NCI-H345 treated with DMSO at 0.1 percent for 48 hours (cell line): Measurements from ENCODE around the gene WHAMM.
"Not testable (repeated sequence)": the region's sequence is repeated elsewhere in the genome, so short reads cannot be mapped to it uniquely, and the experiment has no call there.

Experiments used
- DNase-seq: peaks from one replicate; lab custom pipeline; 2025; ENCODE audit not compliant: unreplicated experiment; lab: John Stamatoyannopoulos, UW

WHAMM gene, protein sequence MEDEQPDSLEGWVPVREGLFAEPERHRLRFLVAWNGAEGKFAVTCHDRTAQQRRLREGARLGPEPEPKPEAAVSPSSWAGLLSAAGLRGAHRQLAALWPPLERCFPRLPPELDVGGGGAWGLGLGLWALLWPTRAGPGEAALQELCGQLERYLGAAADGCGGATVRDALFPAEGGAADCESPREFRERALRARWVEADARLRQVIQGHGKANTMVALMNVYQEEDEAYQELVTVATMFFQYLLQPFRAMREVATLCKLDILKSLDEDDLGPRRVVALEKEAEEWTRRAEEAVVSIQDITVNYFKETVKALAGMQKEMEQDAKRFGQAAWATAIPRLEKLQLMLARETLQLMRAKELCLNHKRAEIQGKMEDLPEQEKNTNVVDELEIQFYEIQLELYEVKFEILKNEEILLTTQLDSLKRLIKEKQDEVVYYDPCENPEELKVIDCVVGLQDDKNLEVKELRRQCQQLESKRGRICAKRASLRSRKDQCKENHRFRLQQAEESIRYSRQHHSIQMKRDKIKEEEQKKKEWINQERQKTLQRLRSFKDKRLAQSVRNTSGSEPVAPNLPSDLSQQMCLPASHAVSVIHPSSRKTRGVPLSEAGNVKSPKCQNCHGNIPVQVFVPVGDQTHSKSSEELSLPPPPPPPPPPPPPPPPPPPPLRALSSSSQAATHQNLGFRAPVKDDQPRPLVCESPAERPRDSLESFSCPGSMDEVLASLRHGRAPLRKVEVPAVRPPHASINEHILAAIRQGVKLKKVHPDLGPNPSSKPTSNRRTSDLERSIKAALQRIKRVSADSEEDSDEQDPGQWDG

DNA sequence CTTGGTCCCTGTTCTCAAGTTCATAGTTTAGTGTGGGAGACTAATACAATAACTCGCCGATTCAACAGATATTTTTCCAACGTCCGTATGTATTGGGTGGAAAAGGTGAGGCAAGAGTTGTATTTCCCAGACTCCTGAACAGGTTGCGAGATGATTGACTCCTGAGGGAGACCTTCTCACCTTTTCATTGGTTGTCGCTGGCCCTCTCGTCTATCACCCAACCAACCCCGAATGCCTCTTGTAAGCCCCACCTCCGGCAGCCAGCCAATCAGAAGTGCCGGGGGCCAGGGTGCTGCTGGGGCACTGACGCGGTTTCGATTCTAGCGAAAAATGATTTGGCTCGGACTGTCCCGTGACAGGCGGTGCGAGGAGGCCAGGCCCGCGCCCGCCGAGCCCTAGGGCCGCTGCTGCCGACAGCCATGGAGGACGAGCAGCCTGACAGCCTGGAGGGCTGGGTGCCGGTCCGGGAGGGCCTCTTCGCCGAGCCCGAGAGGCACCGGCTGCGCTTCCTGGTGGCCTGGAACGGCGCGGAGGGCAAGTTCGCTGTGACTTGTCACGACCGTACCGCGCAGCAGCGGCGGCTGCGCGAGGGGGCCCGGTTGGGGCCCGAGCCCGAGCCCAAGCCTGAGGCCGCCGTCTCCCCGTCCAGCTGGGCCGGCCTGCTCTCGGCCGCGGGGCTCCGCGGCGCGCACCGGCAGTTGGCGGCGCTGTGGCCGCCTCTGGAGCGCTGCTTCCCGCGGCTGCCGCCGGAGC, at the start of gene WHAMM:
Gene WHAMM, plus strand, starts transcription at position 321 of the 753 bp plus-strand sequence. Its CDS starts 99 bp downstream, at position 420.
- DNase-seq: peak; percentile 73

DNA sequence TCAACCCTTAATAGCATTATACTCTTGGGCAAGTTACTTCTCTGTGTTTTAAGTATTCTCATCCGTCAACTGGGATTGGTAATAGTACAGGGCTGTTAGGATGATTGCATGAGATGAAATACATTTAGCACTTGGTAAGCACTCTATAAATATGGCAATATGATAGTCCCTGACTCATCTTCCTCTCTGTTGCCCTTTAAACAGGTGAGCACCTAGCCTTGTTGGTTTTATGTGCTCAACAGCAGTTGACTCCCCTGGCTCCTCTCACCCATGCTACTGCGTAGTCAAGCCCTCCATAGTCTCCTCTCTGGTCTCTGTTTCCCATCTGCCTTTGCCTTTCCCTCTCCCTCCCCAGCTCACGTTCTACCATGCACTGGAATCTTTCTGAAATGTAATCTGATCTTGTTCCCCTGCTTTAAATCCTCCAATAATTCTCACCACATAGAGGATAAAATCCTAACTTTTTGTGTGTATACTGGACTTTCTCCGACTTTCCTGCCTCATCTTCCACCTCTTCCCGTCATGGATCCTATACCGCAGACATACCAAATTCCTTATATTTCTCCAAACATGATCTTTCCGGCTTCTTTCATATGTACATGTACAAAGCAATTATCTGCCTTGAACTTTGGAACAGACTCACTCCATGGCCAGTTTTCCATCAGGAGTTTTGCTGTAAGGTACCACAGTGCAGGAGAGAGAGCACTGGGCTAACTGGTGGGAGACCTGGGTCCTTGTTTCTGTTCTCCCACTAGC, 45.9 kb upstream of the WHAMM start:
- DNase-seq: no peak

DNA sequence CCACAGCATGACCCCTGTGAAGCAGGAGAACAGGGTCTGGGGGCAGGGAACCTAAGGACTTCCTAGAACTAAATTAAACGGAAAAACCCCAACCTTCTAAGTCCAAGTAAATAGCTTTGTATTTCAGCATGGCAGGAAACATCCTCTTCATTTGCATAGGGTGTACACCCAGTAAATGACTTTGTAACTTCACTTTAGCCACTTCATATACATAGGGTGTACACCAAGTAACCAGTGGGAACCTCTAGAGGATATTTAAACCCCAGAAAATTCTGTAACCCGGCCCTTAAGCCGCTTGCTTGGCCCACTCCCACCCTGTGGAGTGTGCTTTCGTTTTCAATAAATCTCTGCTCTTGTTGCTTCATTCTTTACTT, 45.3 kb upstream of the WHAMM start:
- DNase-seq: no peak

DNA sequence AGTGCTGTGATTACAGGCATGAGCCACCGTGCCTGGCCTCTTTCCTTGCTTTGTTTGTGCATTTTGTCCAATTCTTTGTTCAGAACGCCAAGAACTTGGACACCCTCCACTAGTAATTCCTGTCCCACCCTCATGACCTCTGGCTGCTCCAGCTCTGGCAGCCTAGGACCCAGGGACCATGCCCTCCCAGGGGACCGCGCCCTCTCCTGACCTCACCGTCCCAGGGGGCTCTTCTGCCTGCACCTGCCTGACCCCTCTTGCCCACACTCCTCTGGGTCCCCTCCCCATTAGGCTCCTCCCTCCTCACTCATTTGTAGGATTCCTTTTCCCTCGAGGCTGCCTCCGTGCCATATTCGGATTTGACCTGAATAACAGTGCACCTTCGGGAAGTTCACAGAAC, 44.7 kb upstream of the WHAMM start:
- DNase-seq: no peak

DNA sequence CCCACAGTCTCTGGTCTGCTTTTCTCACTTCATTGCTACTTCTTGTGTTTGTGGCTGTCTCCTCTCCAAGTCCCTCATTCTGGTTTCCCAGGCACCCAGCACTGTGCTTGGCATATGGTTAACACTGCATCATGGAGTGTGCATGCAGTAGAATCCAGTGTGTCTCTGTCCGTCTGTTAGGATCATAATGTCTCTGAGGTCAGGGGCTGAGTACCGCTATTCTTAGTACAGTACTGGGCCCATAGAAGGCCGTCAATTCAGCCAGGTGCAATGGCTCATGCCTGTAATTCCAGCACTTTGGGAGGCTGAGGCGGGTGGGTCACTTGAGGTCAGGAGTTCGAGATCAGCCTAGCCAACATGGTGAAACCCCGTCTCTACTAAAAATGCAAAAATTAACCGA, 43.2 kb upstream of the WHAMM start:
- DNase-seq: not testable (repeated sequence)

DNA sequence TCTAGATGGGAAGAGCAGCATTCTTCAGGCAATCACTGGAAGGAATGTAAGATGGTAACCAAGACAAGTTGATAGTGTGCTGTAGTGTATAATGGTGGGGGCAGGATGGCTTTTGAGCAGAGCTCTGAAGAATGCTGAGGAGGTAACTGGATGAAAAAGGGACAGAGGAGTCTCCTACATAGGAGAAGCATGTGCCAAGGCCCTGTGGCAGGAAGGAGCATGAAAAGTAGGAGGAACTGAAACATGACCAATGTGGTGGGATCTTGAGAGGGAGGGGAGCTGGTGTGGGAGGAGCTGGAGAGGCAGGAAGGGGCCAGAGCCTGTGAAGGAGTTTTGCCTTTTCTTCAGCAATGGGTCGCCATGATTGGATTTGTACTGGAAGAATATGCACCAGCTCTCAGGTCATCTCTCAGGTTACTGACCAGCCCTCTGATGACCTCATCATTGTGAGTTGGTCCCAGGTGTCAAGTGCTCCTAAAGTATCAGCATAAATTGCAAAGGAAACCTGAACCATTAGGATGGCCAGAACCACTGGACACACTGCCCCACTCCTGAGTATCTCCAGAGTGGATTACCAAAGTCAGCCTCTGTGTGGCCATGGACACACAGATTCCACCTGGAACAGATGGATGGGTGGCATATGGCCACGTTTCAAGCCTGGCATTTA, 42.1 kb upstream of the WHAMM start:
- DNase-seq: no peak

DNA sequence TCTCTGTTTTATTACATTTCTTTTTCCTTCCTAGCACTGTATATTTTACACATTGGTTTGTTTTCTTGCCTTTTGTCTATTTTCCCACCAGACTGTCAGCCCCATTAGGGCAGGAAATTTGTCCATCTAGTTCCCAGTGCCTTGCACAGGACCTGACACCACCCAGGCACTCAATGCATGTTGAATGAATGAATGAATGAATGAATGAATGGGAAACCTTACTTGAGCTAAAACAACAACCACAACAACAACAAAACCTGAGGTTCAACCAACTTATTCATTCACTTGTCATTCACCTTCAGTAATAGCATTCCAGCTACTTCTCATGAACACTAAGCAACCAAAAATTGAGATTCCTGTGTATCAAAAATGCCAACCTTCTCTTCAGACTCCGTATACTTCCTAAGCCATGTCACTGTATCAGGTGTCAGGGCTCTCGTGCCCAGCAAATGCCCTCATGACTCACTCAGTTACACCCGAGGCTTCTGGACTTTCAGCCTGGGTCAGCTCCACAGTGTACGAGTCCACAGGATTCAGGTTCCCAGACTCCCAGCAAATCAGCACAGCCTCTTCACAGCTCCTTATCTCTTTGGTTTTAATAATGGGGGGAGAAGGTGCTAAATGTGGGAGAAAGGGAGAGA, 40.9 kb upstream of the WHAMM start:
- DNase-seq: no peak

DNA sequence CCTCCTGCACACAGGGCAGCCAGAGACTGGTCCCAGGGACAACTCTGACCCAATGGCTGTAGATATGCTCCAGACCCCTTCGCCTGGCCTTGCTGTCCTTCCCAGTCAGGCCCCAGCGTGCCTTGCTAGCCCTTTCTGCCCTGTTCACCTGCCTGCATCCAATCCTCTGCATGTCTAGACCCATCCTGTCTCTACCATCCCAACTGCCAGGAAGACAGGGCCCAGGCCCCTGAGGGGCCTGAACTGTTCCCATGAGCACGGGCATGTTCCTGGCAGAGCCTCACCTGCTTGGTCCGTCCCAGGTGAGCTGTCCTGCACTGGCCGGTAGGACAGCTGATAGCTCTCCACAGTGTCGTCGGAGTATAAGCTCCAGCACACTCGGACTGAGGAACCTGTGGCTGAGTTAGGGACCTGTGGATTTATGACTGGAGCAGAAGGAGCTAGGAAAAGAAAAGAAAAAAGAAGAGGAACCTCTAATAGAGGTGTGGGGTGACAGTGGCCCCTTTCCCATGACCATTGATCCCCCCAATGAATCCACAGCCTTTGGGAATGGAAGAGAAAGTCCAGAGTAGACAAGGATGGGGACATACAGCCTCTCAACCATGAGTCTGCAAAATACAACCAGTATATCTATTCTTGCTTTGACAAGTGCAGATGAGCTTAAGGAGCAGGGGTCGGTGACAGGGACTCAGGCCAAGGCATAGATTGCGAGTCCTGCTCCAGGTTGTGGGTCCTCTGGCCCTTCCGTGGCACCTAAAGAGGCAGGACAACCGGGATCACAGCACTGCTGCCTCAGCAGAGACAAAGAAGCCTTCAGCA, 37.4 kb upstream of the WHAMM start:
- DNase-seq: no peak

DNA sequence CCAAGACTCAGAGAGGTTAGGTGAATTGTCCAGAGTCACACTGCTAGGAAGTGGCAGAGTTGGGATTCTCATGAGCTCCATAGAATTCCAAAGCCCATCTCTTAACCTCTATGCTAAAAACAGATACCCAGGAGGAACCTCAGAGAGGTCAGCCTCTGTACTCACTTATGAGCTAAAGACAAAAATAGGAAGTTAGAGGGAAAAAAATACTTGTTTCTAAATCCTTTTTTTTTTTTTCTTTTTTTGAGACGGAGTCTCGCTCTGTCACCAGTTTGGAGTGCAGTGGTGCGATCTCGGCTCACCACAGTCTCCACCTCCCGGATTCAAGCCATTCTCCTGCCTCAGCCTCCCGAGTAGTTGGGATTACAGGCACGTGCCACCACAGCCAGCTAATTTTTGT, 34.9 kb upstream of the WHAMM start:
- DNase-seq: no peak

DNA sequence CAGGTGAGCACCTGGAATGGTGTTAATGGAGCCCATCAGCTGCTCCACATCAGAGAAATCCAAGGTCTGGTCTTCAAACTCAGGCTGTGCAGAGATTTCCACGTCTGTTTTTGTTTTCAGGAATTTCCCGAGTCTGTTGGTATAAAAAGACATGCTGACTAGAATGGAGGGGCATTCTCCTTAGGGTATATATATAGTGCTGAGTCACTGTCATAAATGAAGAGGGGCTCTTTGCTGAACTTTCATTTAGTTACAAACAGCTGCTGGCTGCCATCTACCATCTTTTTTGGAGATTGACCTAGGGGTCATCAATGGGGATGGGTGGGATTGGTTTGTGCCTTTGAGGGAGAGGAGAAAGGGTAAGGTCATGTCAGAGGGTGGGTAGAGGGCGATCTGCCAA, 30.7 kb upstream of the WHAMM start:
- DNase-seq: no peak

DNA sequence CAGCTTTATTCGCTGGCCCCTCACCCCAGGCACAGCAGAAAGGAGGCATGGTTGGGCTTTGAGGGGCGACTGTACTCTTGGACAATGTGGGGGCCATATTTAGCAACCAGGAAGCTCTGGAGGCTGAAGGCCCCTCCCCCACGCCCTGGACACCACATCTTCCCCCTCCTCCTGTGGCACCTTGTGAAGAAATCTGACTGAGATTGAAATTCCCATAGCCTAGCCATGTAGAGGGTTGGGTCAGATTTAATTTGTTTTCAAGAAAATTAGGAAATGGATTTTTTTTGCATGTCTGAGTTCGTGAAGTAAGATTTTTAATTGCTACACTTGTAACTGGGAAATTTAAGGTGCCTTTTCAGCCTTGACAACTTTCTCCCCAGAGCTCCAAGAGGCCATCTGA, 28.1 kb upstream of the WHAMM start:
- no peak for DNase-seq

DNA sequence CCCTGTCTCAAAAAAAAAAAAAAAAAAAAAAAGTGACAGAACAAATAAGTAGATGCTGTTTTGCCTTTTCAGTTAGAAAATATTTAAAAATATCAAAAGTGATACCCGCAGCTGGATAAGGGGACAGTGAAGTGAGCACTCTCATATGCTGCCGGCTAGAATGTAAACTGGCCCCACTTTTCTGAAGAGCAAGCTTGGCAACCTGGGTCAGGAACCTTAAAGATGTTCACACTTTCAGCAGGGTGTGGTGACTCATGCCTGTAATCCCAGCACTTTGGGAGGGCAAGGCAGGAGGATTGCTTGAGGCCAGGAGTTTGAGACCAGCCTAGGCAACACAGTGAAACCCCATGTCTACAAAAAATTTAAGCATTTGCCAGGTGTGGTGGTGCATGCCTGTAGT, 20.9 kb upstream of the WHAMM start:
- DNase-seq: no peak

DNA sequence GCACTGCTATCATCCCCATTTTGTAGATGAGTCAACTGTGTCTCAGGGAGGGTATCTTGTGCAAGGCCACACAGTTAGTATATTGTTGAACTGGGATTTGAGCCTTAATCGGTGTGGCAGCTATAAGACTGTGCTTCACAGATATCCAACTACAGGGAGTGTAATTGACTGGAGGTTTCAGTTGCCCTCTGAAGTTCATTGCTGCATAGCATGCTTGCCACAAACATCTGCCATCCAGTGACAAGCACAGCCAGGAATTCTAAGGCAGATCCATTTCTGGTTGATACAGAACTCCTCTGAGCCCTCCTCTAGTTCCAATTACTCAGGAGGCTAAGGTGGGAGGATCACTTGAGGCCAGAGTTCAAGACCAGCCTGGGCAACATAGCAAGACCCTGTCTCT, 19.9 kb upstream of the WHAMM start:
- no peak for DNase-seq

DNA sequence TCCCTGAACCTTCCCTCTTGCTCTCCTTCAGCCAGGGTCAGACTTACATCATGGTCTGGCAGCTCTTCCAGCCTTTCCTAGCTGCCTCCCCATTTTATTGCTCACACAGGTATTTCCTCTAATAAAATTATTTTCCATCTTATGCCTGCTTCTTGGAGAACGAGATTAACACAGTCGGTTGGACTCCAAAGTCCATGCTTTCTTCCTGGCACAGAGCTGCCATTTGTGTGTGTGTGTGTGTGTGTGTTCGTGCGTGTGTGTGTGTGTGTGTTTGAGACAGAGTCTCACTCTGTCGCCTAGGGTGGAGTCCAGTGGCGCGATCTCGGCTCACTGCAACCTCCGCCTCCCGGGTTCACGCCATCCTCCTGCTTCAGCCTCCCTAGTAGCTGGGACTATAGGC, 19.1 kb upstream of the WHAMM start:
- no peak for DNase-seq

DNA sequence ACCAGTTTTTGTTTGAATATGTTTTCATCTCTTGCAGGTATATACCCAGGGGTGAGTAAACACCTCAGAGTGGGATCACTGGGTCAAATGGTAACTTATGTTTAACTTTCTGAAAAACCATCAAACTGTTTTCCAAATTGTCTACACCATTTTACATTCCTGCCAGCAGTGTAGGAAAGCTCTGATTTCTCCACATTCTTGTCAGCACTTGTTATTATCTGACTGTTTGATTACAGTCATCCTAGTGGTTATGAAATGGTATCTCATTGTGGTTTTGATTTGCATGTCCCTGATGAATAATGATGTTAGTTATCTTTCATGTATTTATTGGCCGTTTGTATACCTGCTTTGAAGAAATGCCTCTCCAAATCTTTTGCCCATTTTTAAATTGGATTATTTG, 17.4 kb upstream of the WHAMM start:
- DNase-seq: no peak

DNA sequence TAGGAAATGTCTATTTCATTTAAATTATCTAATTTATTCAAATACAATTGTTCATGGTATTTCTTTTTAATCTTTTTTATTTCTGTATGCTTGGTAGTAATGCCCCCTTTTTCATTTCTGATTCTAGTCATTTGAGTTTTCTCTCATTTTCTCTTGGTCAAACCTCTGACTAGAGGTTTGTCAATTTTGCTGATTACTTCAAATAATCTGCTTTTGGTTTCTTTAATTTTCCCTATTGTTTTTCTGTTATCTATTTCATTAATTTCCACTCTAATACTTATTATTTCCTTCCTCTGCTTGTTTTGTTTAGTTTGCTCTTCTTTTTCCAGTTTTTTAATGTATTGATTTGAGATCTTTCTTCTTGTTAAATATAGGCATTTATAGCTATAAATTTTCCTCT, 15.7 kb upstream of the WHAMM start:
- no peak for DNase-seq

DNA sequence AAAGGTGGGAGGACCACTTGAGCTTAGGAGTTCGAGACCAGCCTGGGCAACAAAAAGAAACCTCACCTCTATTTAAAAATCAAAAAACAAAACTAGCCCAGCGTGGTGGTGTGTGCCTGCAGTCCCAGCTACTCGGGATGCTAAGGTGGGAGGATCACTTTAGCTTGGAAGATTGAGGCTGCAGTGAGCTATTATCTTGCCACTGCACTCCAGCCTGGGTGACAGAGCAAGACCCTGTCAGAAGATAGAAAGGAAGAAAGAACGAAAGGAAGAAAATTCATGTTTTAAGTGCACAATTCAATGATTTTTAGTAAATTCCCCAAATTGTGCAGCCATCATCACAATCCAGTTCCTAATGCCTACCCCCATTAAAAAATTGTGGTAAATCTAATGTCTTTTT, 11.3 kb upstream of the WHAMM start:
- no peak for DNase-seq

DNA sequence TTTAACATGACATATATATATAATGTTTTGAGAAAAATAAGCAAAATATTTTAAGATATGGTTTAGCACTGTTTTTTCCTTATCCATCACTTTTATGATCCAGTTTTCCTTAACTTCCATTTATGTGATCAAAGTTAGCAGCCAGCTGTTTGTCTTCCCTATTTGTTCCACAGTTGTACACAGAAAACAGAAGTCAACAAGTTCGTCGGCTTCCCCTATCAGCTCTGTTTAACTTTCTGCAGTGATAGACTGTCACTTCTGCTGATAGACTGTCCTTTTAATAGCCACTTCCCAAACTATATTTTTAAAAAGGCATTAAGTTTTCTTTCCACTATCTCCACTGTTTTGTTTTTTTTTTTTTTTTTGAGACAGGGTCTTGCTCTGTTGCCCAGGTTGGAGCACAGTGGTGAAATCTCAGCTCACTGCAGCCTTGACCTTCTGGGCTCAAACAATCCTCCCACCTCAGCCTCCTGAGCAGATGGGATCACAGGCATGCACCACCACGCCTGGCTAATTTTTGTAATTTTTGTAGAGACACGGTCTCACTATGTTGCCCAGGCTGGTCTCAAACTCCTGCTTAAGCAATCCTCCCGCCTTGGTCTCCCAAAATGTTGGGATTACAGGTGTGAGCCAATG, 10.8 kb upstream of the WHAMM start:
- DNase-seq: no peak
